ENCODE measurements around the gene SHISA8.
A peak's percentile ranks its signal among the peaks of the same experiment; 100 is the strongest.
"Not testable (repeated sequence)": the region's sequence is repeated elsewhere in the genome, so short reads cannot be mapped to it uniquely, and the experiment has no call there.

Gene SHISA8

DNA sequence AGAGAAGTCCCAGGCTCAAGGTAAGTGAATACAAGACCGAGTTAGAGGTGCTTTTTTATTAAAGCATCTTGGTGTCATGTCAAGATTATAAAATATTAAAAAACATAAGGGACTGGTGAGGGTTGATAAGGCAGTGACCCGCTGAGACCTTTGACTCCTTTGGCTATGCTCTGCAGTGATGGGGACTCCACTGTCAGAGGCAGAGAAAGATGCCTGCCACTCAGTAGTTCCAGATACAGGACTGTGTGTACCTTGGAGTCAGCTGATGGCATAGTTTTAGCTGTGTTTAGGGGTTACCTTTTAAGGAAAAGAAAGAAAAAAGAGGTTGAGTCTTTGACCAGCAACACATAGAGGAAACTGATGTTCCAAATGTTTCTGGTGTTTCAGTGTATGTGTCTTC is 40.8 kb downstream of the SHISA8 start:
- whole genome bisulfite sequencing, 2 experiments = 88 to 98% methylated on average over 2 of the region's 2 CpGs
- peaks cover 49% of the 10 kb centered on the region for H3K36me3 ChIP-seq (ENCODE audit: control insufficient read depth, insufficient read depth, low read length)
- no peaks in the 10 kb centered on the region for H3K9me3 ChIP-seq (ENCODE audit: control insufficient read depth, low read length)
- no peaks in the 10 kb centered on the region for H3K4me1 ChIP-seq (ENCODE audit: control insufficient read depth, insufficient read depth, low read length)
- no peak overlapping the region for H3K27ac ChIP-seq (ENCODE audit: insufficient read depth, low read depth, low read length, poor library complexity, severe bottlenecking)
- H3K4me3 ChIP-seq (ENCODE audit: insufficient read depth, low read depth, low read length) = no peak overlapping the region
- H3K27me3 ChIP-seq (ENCODE audit: control insufficient read depth, insufficient read depth, low read length, poor library complexity, severe bottlenecking) = no peaks in the 10 kb centered on the region

DNA sequence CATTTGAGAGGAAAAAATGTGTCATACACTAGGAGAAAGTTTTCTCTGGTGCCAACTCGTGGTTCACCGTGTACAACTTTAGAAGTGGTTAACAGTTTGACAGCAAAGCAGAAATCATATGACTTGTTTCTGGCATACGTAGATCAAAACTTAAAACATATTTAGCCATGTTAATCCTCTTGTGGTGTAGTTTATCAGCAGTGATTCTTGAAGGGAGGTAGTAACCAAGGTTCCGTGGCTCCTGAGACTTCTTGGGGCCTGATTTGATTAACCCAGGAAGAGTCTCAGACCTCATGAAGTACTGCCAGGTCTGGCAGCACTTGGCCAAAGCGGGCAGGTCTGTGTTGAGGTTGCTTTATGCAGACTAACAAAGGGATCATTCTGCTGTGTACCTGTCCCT is 41.5 kb downstream of the SHISA8 start:
- H3K4me1 ChIP-seq (ENCODE audit: control insufficient read depth, insufficient read depth, low read length) = no peaks in the 10 kb centered on the region
- H3K27me3 ChIP-seq (ENCODE audit: control insufficient read depth, insufficient read depth, low read length, poor library complexity, severe bottlenecking) = no peaks in the 10 kb centered on the region
- H3K4me3 ChIP-seq (ENCODE audit: insufficient read depth, low read depth, low read length) = no peak overlapping the region
- H3K27ac ChIP-seq (ENCODE audit: insufficient read depth, low read depth, low read length, poor library complexity, severe bottlenecking) = no peak overlapping the region
- WGBS, 2 experiments = 85 to 88% methylated on average over 5 of the region's 5 CpGs
- peaks cover 55% of the 10 kb centered on the region for H3K36me3 ChIP-seq (ENCODE audit: control insufficient read depth, insufficient read depth, low read length)
- H3K9me3 ChIP-seq (ENCODE audit: control insufficient read depth, low read length) = no peaks in the 10 kb centered on the region

DNA sequence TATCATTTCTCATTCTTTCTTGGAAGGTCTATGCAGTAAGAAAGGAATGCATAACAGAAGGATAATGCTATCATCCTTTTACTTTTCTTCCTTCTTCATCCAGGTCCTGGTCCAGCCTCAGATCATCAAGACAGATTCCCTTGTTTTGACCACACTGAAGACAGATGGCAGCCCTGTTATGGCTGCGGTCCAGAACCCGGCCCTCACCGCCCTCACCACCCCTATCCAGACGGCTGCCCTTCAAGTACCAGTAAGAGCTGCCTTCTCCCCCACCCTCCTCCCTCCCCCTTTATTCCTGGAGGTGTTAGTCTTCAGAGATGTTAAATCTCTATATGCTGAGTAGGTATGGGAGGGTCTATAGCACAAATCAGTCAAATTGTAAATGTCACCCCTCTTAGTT is 44.1 kb downstream of the SHISA8 start:
- H3K36me3 ChIP-seq (ENCODE audit: control insufficient read depth, insufficient read depth, low read length) = peaks cover 47% of the 10 kb centered on the region
- no peaks in the 10 kb centered on the region for H3K27me3 ChIP-seq (ENCODE audit: control insufficient read depth, insufficient read depth, low read length, poor library complexity, severe bottlenecking)
- H3K4me1 ChIP-seq (ENCODE audit: control insufficient read depth, insufficient read depth, low read length) = no peaks in the 10 kb centered on the region
- 89 to 95% methylated on average over 3 to 4 of the region's 4 CpGs for WGBS, 2 experiments
- H3K4me3 ChIP-seq (ENCODE audit: insufficient read depth, low read depth, low read length) = no peak overlapping the region
- H3K27ac ChIP-seq (ENCODE audit: insufficient read depth, low read depth, low read length, poor library complexity, severe bottlenecking) = no peak overlapping the region
- H3K9me3 ChIP-seq (ENCODE audit: control insufficient read depth, low read length) = no peaks in the 10 kb centered on the region

- not testable (repeated sequence) for H3K4me3 ChIP-seq (ENCODE audit: insufficient read depth, low read depth, low read length); H3K4me1 ChIP-seq (ENCODE audit: control insufficient read depth, insufficient read depth, low read length); H3K9me3 ChIP-seq (ENCODE audit: control insufficient read depth, low read length); H3K27ac ChIP-seq (ENCODE audit: insufficient read depth, low read depth, low read length, poor library complexity, severe bottlenecking); H3K27me3 ChIP-seq (ENCODE audit: control insufficient read depth, insufficient read depth, low read length, poor library complexity, severe bottlenecking)
- H3K36me3 ChIP-seq (ENCODE audit: control insufficient read depth, insufficient read depth, low read length) = peaks cover 40% of the 10 kb centered on the region
- 71 to 91% methylated on average over 1 of the region's 1 CpG for WGBS, 2 experiments
Measured at GRCh38 chr22:41870081-41870480, 44.8 kb downstream of the SHISA8 start.

DNA sequence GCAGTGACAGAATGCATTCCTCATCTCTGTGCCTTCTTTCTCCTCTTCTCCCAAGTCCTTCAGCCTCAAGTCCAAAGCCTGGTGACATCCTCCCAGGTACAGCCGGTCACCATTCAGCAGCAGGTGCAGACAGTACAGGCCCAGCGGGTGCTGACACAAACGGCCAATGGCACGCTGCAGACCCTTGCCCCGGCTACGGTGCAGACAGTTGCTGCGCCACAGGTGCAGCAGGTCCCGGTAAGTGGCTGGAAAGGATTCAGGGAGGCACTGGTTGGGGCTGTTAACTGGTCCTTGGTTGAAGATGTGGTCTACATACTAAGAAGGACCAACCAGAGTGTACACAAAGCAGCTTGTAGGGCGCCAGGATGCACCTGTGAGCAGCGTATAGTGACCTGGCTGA is 46.3 kb downstream of the SHISA8 start:
- Histone ChIP-seq H3K4me1 (ENCODE audit: control insufficient read depth, insufficient read depth, low read length) (no peaks in the 10 kb centered on the region), H3K27me3 (ENCODE audit: control insufficient read depth, insufficient read depth, low read length, poor library complexity, severe bottlenecking) (no peaks in the 10 kb centered on the region), H3K36me3 (ENCODE audit: control insufficient read depth, insufficient read depth, low read length) (peaks cover 39% of the 10 kb centered on the region), H3K27ac (ENCODE audit: insufficient read depth, low read depth, low read length, poor library complexity, severe bottlenecking) (no peak overlapping the region), H3K9me3 (ENCODE audit: control insufficient read depth, low read length) (no peaks in the 10 kb centered on the region), H3K4me3 (ENCODE audit: insufficient read depth, low read depth, low read length) (no peak overlapping the region)
- 94 to 97% methylated on average over 10 of the region's 10 CpGs for whole genome bisulfite sequencing, 2 experiments

DNA sequence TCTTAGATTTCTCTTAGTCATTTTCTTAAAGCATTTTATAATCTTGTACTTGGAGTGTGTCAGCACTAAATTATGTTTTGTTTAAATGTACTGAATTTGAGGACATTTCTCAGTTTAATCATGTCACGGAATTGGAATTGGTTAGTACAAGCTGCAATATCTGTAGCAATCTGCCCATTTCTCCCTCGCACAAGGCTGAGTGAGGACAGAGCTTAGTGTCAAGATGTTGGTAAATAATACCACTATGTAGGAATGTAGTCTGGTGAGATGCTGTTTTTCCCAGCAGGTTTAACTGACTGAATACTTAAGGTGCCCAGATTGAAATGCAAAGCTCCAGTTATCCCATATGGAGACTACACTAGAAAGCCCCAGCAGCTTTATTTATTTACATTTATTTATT is 51.4 kb downstream of the SHISA8 start:
- no peaks in the 10 kb centered on the region for H3K9me3 ChIP-seq (ENCODE audit: control insufficient read depth, low read length)
- no peak overlapping the region for H3K27ac ChIP-seq (ENCODE audit: insufficient read depth, low read depth, low read length, poor library complexity, severe bottlenecking)
- H3K4me3 ChIP-seq (ENCODE audit: insufficient read depth, low read depth, low read length) = no peak overlapping the region
- H3K27me3 ChIP-seq (ENCODE audit: control insufficient read depth, insufficient read depth, low read length, poor library complexity, severe bottlenecking) = no peaks in the 10 kb centered on the region
- WGBS, 2 experiments = 97 to 98% methylated on average over 2 of the region's 2 CpGs
- H3K36me3 ChIP-seq (ENCODE audit: control insufficient read depth, insufficient read depth, low read length) = peaks cover 16% of the 10 kb centered on the region
- H3K4me1 ChIP-seq (ENCODE audit: control insufficient read depth, insufficient read depth, low read length) = no peaks in the 10 kb centered on the region

DNA sequence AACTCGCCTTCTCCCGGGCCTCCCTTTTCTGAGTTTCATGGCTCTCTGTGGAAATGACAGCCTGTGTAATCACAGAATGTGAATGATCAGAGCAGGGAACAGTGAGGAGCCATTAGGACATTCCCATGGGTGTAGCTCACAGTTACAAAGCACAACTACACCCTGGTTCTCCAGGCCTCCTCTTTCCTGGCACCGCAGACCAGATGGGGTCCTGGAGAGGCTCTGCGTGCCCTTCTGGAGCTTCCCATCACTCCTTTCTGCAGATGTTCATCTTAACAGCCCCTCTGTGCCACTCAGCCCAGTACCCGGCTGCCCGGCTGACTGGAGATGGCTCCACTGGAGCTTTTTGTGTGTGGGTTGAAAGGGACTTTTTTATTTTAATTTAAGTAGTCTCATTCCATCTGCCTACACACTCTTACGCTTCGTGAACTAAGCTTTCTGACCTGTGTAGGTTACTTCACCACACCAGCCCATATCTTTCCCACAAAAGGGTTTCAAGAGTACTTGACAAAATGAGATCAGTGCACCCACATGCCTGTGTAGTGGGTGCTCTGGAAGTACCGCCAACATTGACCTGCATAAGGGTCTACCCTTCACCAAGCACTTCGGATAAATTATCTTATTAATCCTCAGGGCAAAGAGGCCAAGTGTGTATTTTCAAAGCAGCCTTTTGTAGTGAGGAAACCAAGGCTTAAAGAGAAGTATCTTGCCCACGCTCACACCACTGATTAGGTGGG is 52.2 kb downstream of the SHISA8 start:
- peaks cover 13% of the 10 kb centered on the region for H3K36me3 ChIP-seq (ENCODE audit: control insufficient read depth, insufficient read depth, low read length)
- no peak overlapping the region for H3K4me3 ChIP-seq (ENCODE audit: insufficient read depth, low read depth, low read length)
- H3K4me1 ChIP-seq (ENCODE audit: control insufficient read depth, insufficient read depth, low read length) = no peaks in the 10 kb centered on the region
- H3K27ac ChIP-seq (ENCODE audit: insufficient read depth, low read depth, low read length, poor library complexity, severe bottlenecking) = peak overlapping the region; percentile 36
- no peaks in the 10 kb centered on the region for H3K9me3 ChIP-seq (ENCODE audit: control insufficient read depth, low read length)
- WGBS, 2 experiments = 95 to 96% methylated on average over 9 to 11 of the region's 11 CpGs
- no peaks in the 10 kb centered on the region for H3K27me3 ChIP-seq (ENCODE audit: control insufficient read depth, insufficient read depth, low read length, poor library complexity, severe bottlenecking)

DNA sequence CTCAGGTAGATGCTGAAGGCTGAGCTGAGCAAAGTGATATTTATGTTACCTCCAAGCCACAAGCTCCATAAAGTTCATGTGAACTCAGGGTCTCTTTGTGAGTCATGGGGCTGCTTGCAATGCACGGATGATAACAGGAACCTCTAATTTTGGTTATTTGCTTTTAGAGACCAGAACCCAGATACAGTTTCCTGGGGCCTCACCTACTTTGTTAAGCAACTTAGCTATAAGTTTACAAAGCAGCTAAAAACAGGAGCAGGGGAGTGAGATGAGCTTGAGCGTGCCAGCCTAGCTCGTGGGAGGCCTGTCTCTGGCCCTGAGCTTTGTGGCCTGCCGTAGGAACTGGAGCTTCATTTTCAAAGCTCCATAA is 52.7 kb downstream of the SHISA8 start:
- peak overlapping the region; percentile 36 for H3K27ac ChIP-seq (ENCODE audit: insufficient read depth, low read depth, low read length, poor library complexity, severe bottlenecking)
- H3K4me3 ChIP-seq (ENCODE audit: insufficient read depth, low read depth, low read length) = no peak overlapping the region
- H3K36me3 ChIP-seq (ENCODE audit: control insufficient read depth, insufficient read depth, low read length) = peaks cover 11% of the 10 kb centered on the region
- H3K9me3 ChIP-seq (ENCODE audit: control insufficient read depth, low read length) = no peaks in the 10 kb centered on the region
- no peaks in the 10 kb centered on the region for H3K4me1 ChIP-seq (ENCODE audit: control insufficient read depth, insufficient read depth, low read length)
- no peaks in the 10 kb centered on the region for H3K27me3 ChIP-seq (ENCODE audit: control insufficient read depth, insufficient read depth, low read length, poor library complexity, severe bottlenecking)
- WGBS, 2 experiments = 88 to 91% methylated on average over 4 of the region's 4 CpGs

Data from ectodermal cell (in vitro differentiated cells).